Stimulated activated CD8-positive, alpha-beta memory T cell treated with anti-CD3 and anti-CD28 coated beads, Interleukin-7, amount 100 ng/mL, for 1 hour (primary cell): ENCODE data around the gene URGCP.

Source experiments
- DNase-seq, 2 donors: peaks; one replicate each; pipeline ENCODE4 v3.0.0-alpha.2; 2020; ENCODE audit warnings: low read depth in 2 of 2

Gene URGCP, protein sequence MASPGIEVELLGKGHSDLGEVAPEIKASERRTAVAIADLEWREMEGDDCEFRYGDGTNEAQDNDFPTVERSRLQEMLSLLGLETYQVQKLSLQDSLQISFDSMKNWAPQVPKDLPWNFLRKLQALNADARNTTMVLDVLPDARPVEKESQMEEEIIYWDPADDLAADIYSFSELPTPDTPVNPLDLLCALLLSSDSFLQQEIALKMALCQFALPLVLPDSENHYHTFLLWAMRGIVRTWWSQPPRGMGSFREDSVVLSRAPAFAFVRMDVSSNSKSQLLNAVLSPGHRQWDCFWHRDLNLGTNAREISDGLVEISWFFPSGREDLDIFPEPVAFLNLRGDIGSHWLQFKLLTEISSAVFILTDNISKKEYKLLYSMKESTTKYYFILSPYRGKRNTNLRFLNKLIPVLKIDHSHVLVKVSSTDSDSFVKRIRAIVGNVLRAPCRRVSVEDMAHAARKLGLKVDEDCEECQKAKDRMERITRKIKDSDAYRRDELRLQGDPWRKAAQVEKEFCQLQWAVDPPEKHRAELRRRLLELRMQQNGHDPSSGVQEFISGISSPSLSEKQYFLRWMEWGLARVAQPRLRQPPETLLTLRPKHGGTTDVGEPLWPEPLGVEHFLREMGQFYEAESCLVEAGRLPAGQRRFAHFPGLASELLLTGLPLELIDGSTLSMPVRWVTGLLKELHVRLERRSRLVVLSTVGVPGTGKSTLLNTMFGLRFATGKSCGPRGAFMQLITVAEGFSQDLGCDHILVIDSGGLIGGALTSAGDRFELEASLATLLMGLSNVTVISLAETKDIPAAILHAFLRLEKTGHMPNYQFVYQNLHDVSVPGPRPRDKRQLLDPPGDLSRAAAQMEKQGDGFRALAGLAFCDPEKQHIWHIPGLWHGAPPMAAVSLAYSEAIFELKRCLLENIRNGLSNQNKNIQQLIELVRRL

DNA sequence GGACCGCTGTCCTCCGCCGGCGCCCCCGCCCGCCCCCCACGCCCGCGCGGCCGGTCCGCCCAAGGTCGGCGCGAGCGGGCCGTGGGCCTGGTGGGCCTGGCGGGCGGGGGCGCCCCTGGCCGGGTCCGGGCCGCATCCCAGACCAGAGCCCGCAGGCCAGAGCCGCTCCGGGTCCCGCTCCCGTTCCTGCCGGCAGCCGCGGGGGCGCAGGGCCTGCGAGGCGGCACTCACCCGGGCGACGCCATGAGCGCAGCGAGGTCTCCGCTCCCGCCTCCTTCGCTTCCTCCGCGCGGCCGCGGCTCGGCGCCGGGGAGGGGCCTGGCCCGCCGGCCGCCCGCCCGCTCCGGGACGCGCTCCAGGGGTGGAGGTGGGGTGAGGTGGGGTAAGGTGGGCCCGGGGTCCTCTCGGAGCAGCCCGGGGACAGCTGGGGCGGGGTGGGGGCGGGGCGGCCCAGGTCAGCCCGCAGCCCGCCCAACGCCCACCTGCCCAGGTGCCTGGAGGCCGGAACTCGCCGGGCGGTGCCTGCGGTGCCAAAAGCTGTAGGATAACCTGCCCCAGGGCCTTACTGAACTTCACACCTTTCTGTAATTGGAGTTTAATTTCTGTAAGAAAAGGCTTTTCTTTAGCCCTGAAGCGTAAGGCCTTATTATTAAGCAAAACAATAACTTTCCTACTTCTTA lies at the start of gene URGCP:
URGCP (minus strand) TSS at position 266 of the 680 bp plus-strand sequence; CDS start at position 245, 21 bp downstream.
- peak; percentile 17 to 23 for DNase-seq

GRCh38 chr7:43956027-43956426 lies 49.6 kb upstream of the URGCP start:
- no peak for DNase-seq

DNA sequence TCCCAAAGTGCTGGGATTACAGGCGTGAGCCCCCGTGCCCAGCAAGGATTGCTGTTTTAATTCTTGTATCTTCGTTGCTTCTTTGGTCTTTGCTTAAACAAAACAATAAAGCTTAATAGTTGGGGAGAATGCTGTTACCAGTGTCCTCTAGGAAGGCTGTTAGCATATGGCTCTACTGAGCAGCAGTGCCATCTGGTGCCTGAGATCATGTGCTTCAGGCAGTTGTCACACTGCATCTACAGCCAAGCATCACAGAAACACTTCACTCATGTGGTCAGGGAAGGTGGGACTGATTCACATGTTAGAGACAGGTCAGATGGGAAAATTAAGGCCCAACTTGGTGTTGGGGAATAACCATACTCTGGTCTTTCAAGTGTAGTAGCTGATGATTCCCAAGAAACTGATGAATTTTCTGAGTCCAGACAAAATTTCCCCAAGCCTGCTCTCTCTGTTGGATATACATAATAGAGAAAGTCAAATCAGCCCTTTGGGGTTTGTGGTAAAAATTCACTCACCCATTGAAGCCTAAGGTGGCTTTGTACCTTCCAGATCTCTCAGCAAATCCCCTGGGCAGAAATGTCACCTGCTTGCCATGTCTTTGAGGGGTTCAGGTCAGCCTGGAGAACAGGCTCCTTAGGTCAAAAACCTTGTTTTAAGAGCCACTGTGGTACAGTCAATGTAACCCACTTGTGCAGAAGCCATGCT lies 48.3 kb upstream of the URGCP start:
- DNase-seq, result no peak

- DNase-seq, result no peak
These were observed 46.7 kb upstream of the URGCP start for GRCh38 chr7:43953071-43953470.

- no peak for DNase-seq
These were observed 45.6 kb upstream of the URGCP start for GRCh38 chr7:43952028-43952427.

DNA sequence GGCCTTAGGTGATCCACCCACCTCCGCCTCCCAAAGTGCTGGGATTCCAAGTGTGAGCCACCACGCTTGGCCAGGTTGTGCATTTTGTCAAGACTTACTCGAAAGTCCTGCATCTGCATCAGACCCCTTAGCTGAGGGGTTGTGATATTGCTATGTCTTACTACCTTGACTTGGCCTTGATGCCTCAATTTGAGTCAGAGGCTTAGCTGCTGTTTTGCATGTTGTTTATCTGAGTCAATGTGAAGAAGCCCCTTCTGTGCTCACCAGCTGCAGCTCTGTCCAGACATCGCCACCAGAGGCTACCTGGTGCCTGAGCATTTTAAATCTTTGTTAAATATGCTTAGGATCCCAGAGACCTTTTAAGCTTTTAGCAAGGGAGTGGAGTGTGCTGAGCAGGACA lies 37.9 kb upstream of the URGCP start:
- no peak for DNase-seq

DNA sequence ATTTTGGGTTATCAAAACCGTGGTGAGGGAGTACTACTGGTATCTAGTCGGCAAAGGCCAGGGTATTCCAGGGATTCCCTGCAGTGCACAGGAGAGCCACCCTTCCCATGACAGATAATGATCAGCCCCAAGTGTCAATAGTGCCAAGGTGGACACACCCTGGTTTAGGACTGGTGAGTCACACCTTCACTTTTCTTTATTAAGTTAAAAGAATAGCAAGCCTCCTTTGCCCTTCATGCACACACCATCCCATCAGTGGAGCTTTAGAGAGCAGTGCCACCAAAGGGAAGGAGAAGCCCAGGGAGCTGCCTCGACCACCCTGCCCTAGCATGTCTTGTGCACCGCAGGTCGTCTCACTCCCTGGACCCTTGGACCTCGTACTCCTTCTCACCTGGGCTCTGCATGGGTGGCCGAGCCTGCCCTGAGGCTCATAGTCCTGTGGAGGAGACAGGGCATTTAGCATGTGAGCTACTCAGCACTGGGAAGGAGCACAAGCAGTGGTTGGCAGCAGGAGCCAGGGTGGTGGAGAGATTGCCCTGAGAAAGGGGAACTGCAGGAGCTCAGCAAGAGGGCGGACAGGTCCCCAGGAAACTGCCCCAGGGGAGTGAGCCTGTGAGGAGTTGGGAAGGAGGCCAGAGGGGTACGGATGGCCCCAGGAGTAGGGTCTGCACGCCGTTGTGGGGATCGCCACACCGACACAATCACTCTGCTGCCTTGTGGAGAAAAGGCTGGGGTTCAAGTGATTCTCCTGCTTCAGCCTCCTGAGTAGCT lies 37.2 kb upstream of the URGCP start:
- DNase-seq, result no peak

DNA sequence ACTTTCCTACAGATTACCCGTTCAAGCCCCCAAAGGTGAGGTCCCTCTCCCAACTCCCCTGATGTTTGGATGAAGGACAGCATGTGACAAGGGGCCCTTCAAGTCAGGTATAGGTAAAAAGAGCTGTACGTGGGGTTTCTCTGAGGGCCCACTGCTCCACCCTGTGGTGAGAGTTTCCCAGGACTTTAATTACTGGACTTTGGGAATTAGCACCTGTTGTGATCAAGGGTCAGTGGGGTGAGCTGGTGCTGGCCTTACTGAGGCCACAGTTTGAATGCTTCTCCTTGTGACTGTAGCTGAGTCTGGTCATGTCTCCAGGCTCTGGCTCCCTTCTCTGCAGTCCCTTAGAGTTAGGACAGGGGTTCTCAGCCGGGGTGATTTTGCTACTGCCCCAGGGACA lies 36.6 kb upstream of the URGCP start:
- DNase-seq, result no peak

- DNase-seq, result no peak
These were observed 35.9 kb upstream of the URGCP start for GRCh38 chr7:43942250-43942649.

DNA sequence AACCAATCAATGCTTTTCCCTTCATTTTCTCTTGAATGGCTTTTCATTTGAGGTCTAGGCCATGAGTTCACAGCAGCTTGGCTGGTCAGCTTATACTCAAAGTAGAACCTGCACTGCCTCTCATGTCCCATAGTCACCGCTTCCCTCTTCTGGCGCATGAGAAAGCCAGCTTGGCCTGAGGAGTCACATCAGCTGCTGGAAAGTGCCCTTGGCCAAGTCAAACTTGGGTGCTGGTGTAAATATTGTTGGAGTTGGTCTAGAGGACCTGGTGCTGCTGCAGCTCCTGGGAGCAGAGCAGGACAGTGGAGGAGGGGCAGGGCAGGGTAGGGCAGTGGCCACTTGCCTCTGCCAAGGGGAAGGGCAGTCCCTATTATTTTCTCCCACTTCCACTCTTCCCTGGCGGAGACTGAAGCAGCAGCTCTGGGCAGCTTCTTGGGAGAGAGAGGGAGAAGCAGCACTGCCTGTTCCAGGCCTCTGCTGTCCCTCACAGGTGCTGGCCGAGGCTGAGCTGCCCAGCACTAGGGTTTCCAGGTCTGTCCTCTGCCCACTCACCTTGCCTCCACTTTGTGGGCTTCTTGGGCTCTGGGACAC lies 32.6 kb upstream of the URGCP start:
- DNase-seq, result no peak

DNA sequence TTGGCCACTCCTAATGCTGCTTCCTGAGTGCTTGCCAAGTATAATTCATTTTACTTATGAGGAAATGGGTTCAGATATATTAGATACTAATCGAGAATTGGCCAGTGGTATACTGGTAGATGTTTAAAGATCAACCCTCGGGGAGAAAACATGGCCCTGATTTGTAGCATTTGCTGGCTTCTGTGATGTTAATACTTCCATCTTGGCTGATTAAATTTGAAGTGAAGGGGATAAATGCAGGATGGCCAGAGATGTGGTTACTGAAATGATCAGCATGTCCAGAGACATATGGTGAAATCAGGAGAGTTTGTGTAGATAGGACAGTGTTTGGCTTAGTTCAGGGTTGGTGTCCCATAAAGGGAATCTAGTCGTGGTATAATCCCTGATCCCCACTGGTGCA lies 31.0 kb upstream of the URGCP start:
- no peak for DNase-seq

DNA sequence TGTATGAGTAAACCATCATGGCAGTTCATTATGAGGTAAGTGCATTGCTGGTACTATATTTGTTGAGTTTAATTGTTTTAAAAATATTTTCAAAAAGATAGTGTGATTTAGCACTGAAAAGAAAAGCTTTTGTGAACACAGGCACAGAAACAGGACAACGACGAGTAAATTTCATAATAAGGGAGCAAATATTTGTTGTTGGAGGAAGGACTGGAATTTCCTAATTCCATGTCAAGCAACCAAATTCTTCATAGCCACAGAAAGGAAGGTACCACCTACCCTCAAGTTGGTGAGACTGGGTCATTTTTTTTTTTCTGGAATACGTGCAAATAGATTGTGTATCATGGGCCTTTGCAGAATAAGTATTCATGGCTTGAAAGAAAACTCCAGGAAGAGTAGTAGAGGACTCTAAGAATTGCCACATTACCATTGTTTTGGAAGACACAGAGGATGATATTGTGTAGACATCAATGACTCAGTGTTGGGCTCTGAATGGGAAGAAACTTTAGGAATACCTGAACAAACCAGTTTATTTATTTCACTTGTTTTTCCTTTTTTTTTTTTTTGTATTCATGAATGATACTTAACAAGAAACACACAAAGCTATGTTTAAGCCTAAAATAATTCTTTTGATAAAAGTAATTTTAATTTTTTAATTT lies 27.6 kb upstream of the URGCP start:
- DNase-seq, result no peak

GRCh38 chr7:43931346-43931745 lies 24.9 kb upstream of the URGCP start:
- DNase-seq, result no peak

- DNase-seq, result no peak
These were observed 23.4 kb upstream of the URGCP start for GRCh38 chr7:43929529-43930457.

- no peak for DNase-seq
These were observed 21.4 kb upstream of the URGCP start for GRCh38 chr7:43927810-43928209.

GRCh38 chr7:43926798-43927123 lies 20.4 kb upstream of the URGCP start:
- no peak for DNase-seq

DNA sequence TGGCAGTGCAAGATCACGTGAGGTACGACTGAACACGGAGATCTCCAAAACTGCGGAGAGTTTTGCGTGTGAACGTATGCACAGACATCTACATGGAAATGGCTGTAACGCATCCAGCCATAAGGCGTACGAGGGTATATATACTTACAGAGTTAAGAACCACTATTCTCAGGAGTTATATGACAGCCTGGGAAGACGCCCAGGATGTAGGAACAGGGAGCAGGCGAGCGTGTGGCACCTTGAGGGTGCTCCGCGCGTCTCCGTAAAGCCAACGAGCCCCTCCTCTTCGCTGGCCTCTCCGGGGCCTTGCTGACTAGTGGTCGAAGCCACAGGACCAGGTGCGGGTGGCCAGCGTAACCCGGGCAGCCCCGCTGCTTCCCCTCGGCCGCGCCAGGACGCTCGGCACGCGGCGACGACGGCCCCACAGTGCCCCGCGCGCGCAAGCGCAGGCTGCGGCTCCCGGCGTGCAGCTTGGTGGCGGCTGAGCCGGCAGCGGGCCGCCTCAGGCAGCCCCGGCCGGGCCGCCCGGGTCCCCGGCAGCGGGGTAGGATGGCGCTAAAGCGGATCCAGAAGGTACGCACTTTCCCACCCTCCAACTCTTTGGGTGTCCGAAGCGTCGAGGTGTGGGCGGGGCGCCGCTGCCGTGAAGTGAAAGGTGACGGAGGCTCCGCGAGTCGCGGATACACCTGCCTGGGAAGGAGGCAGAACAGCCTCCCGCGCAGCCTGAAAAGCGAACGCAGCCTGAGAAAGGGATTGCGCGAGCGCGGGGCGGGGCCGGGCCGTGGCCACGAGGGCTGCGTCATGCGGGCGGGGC lies 19.8 kb upstream of the URGCP start, which contains the start of gene UBE2D4:
UBE2D4 (plus strand) TSS at position 453 of the 814 bp plus-strand sequence; CDS start at position 550, 97 bp downstream.
- DNase-seq, result peak; percentile 74 to 75

GRCh38 chr7:43922726-43923125 lies 16.3 kb upstream of the URGCP start:
- DNase-seq, result no peak
